Ascending aorta (tissue), 2 donors: Measurements from ENCODE around the gene MVD. TPM values are rescaled to one million over a fixed set of nuclear protein-coding genes. Genes with fewer than 3 reads are reported as not detected.

Source experiments
- DNase-seq, 2 donors: peaks; one replicate each; pipeline ENCODE4 v3.0.0-alpha.2; 2019; ENCODE audit warnings: low spot score in 2 of 2
- H3K27ac ChIP-seq, 2 donors: fragments of 200-600 bp; sonication (generic); one replicate each; pipeline ENCODE4 v1.5.1; 2016 to 2017; ENCODE audit warnings: mild to moderate bottlenecking in 1 of 2
- H3K27me3 ChIP-seq: fragments of 200-600 bp; sonication (generic); one replicate; pipeline ENCODE4 v1.5.1; 2017
- H3K36me3 ChIP-seq, 2 donors: fragments of 200-600 bp; sonication (generic); one replicate each; pipeline ENCODE4 v1.5.1; 2016
- H3K4me1 ChIP-seq, 2 donors: fragments of 200-600 bp; sonication (generic); one replicate each; pipeline ENCODE4 v1.5.1; 2016 to 2017; ENCODE audit warnings: mild to moderate bottlenecking in 1 of 2
- H3K4me3 ChIP-seq, 2 donors: fragments of 200-600 bp; sonication (generic); one replicate each; pipeline ENCODE4 v1.5.1; 2016 to 2017; ENCODE audit warnings: mild to moderate bottlenecking in 1 of 2
- H3K9me3 ChIP-seq, 2 donors: fragments of 200-600 bp; sonication (generic); one replicate each; pipeline ENCODE4 v1.5.1; 2016
- CTCF ChIP-seq, 3 experiments: fragments of 200-600 bp in 2 of 3; fragments of 450-650 bp in 1 of 3; sonication (generic) in 2 of 3; IDR thresholded peaks; one replicate each; pipeline ENCODE4 v1.5.1; 2016 to 2019; ENCODE audit warnings: antibody characterized with exemption in 3 of 3, mild to moderate bottlenecking in 1 of 3, moderate library complexity in 1 of 3
- intact Hi-C: fragments of 100-400 bp; cut with DNase I; formaldehyde crosslinking; loops from one replicate; pipeline ENCODE4 v1.15.1; 2023
- total RNA-seq: library from RNA; depleted of rRNA; stranded (reverse); fragments of >200 nt; gene quantifications from one replicate; pipeline ENCODE4 v1.1.0, GENCODE V29; 2016

Gene MVD
- total RNA-seq, 1 donor from 2014 or later = 72.9 TPM

- intact Hi-C loops = no loop called here
- Histone ChIP-seq H3K27me3 (no peaks in the 10 kb centered on the region), H3K36me3 (peaks cover 32 to 43% of the 10 kb centered on the region in 2 donors), H3K9me3 (no peaks in the 10 kb centered on the region), H3K4me1 (no peaks in the 10 kb centered on the region), H3K27ac (no peak overlapping the region), H3K4me3 (no peak overlapping the region)
- no peak for TF ChIP-seq CTCF (IDR thresholded peaks at IDR 0.05)
- DNase-seq = no peak
Measured at GRCh38 chr16:88695218-88695617, 32.3 kb upstream of the MVD start.

- H3K27ac ChIP-seq = no peak overlapping the region
- no peaks in the 10 kb centered on the region for H3K9me3 ChIP-seq
- no peak for DNase-seq
- peaks cover 26 to 35% of the 10 kb centered on the region in 2 donors for H3K36me3 ChIP-seq
- no peak for TF ChIP-seq CTCF (IDR thresholded peaks at IDR 0.05)
- H3K4me1 ChIP-seq = no peaks in the 10 kb centered on the region
- H3K4me3 ChIP-seq = no peak overlapping the region
- no peaks in the 10 kb centered on the region for H3K27me3 ChIP-seq
- intact Hi-C loops = no loop called here
Measured at GRCh38 chr16:88694221-88695087, 31.6 kb upstream of the MVD start.

- TF ChIP-seq CTCF (IDR thresholded peaks at IDR 0.05) = no peak
- Histone ChIP-seq H3K36me3 (peaks cover 19 to 28% of the 10 kb centered on the region in 2 donors), H3K9me3 (no peaks in the 10 kb centered on the region), H3K4me3 (no peak overlapping the region), H3K4me1 (no peaks in the 10 kb centered on the region), H3K27me3 (no peaks in the 10 kb centered on the region), H3K27ac (no peak overlapping the region)
- intact Hi-C loops = no loop called here
- DNase-seq = no peak
Measured at GRCh38 chr16:88693420-88694177, 30.7 kb upstream of the MVD start.

GRCh38 chr16:88692861-88693260, 30.0 kb upstream of the MVD start:
- Histone ChIP-seq H3K27ac (no peak overlapping the region), H3K27me3 (peaks cover 5% of the 10 kb centered on the region), H3K36me3 (peaks cover 12 to 21% of the 10 kb centered on the region in 2 donors), H3K9me3 (no peaks in the 10 kb centered on the region), H3K4me3 (no peak overlapping the region), H3K4me1 (no peaks in the 10 kb centered on the region)
- DNase-seq = no peak
- no peak for TF ChIP-seq CTCF (IDR thresholded peaks at IDR 0.05)
- intact Hi-C loops = no loop called here

- Histone ChIP-seq H3K4me1 (no peaks in the 10 kb centered on the region), H3K36me3 (peaks cover 3 to 13% of the 10 kb centered on the region in 2 donors), H3K27ac (no peak overlapping the region), H3K4me3 (no peak overlapping the region), H3K27me3 (peaks cover 5% of the 10 kb centered on the region), H3K9me3 (no peaks in the 10 kb centered on the region)
- no peak for TF ChIP-seq CTCF (IDR thresholded peaks at IDR 0.05)
- DNase-seq = no peak
- intact Hi-C loops = no loop called here
Measured at GRCh38 chr16:88691924-88692560, 29.2 kb upstream of the MVD start.
